Thyroid gland (tissue), 4 donors: ENCODE measurements around the gene USP3. TPM values are rescaled to one million over a fixed set of nuclear protein-coding genes. Genes with fewer than 3 reads are reported as not detected.
A peak's percentile ranks its signal among the peaks of the same experiment; 100 is the strongest.

Source experiments
- DNase-seq, 2 donors: peaks; one replicate each; pipeline ENCODE4 v3.0.0-alpha.2; 2019
- H3K27ac ChIP-seq, 3 donors: fragments of 200-600 bp; sonication (generic); 1 replicate in 2 of 3; 2 replicates in 1 of 3; pipeline ENCODE4 v1.5.1; 2016 to 2019; ENCODE audit warnings: mild to moderate bottlenecking in 1 of 3, moderate library complexity in 1 of 3
- H3K27me3 ChIP-seq: fragments of 200-600 bp; sonication (generic); one replicate; pipeline ENCODE4 v1.5.1; 2019
- H3K36me3 ChIP-seq, 2 donors: fragments of 200-600 bp; sonication (generic); one replicate each; pipeline ENCODE4 v1.5.1; 2016 to 2019
- H3K4me1 ChIP-seq, 2 donors: fragments of 200-600 bp; sonication (generic); one replicate each; pipeline ENCODE4 v1.5.1; 2017 to 2019
- H3K4me3 ChIP-seq, 3 donors: fragments of 200-600 bp; sonication (generic); replicated peaks in 1 of 3; 1 replicate in 2 of 3; 2 replicates in 1 of 3; pipeline ENCODE4 v1.5.1; 2016; ENCODE audit warnings: mild to moderate bottlenecking in 1 of 3
- H3K9me3 ChIP-seq: fragments of 200-600 bp; sonication (generic); one replicate; pipeline ENCODE4 v1.5.1; 2017
- POLR2A ChIP-seq, 2 donors: fragments of 450-650 bp; IDR thresholded peaks; one replicate each; pipeline ENCODE4 v1.6.1; 2017; ENCODE audit warnings: antibody characterized with exemption in 2 of 2, mild to moderate bottlenecking in 2 of 2, moderate library complexity in 1 of 2
- WGBS, 2 donors: methylation state at CpG; one replicate each; pipeline ENCODE4 v1.1.5; 2017; 5-methylcytosine and 5-hydroxymethylcytosine counted together
- intact Hi-C: fragments of 100-400 bp; cut with DNase I; formaldehyde crosslinking; loops from one replicate; pipeline ENCODE4 v1.15.1; 2023
- total RNA-seq, 4 donors: library from RNA; depleted of rRNA; stranded (reverse); fragments of >200 nt; gene quantifications; one replicate each; pipeline ENCODE4 v1.2.3, GENCODE V29; 2016
- TF ChIP-seq, protein P1 (sequence below), 6 experiments: fragments of 200-600 bp in 3 of 6; fragments of 450-650 bp in 3 of 6; sonication (generic) in 3 of 6; IDR thresholded peaks; one replicate each; pipeline ENCODE4 v1.5.1; 2016 to 2019; ENCODE audit warnings: antibody characterized with exemption in 6 of 6, mild to moderate bottlenecking in 2 of 6, inconsistent platforms in 1 of 6, moderate library complexity in 1 of 6

Gene USP3
- total RNA-seq, 4 donors from 2014 or later, result 42.9 to 82.2 (median 53.7) TPM

DNA sequence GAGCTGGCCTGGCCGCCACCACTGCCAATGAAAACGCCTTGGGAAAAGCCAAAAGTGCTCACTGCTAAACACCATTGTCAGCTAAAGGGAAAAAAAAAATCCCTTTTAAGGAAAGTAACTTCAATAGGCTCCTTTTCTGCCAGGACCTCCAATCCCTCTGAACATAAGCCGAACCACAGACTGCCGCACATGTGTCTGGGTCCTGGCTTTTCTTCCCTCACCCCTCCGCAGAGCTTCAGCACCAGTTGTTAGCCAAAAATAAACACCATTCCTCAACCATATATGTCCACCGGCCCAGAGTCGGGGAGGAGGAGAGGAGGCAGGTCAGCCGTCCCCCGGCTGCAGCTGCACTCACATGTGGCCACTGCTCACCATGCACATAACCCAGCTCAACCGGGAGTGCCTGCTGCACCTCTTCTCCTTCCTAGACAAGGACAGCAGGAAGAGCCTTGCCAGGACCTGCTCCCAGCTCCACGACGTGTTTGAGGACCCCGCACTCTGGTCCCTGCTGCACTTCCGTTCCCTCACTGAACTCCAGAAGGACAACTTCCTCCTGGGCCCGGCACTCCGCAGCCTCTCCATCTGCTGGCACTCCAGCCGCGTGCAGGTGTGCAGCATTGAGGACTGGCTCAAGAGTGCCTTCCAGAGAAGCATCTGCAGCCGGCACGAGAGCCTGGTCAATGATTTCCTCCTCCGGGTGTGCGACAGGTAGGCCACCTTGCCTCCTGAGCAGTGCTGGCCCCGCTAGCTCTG lies 92.8 kb downstream of the USP3 start, which contains the start of gene FBXL22:
TSS of gene FBXL22 (plus strand) at position 350 of the 753 bp plus-strand sequence. CDS start at position 356, 6 bp downstream.
- no peak for TF ChIP-seq POLR2A (IDR thresholded peaks at IDR 0.05)
- H3K4me3 ChIP-seq, result no peak within 1 kb of the TSS
- no peaks in the 10 kb centered on the region for H3K27me3 ChIP-seq
- no peaks in the 10 kb centered on the region for H3K9me3 ChIP-seq
- WGBS, 2 donors, result 54 to 55% methylated on average over 22 to 23 of the region's 23 CpGs
- H3K36me3 ChIP-seq, result no peaks in the 10 kb centered on the region
- intact Hi-C loops, result loop anchor here (5.0 kb wide), 1 partner anchor 95 kb away; the partner anchor contains the start of gene USP3
- H3K4me1 ChIP-seq, result peaks cover 32 to 61% of the 10 kb centered on the region in 2 donors
- peak within 1 kb of the TSS; percentile 32 to 83 (median 54) for H3K27ac ChIP-seq
- DNase-seq, result peak in 1 of 2 donors; percentile 41

DNA sequence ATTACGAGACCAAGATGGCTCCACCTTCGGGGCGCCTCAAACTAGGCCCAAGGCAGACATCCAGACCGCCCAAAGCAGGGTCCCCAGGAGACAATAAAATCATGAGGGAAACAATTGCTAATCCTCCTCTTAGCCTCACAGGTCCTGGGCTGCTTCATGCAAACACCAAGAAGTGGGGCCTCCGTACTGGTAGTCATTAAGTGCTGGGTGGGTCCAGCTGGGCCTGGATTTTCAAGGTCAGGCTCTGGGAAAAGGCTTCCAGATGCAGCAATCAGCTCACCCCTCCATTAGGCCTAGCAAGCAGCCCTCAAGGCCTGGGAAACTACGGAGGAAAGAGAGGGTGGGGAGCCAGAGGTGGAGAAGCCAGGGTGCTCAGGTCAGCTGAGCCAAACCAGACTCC lies 93.4 kb downstream of the USP3 start:
- no peak for DNase-seq
- intact Hi-C loops, result loop anchor here (5.0 kb wide), 1 partner anchor 96 kb away; the partner anchor contains the start of gene USP3
- no peak overlapping the region for H3K4me3 ChIP-seq
- peaks cover 32 to 61% of the 10 kb centered on the region in 2 donors for H3K4me1 ChIP-seq
- H3K36me3 ChIP-seq, result no peaks in the 10 kb centered on the region
- WGBS, 2 donors, result 87 to 88% methylated on average over 6 of the region's 6 CpGs
- TF ChIP-seq, protein P1, sequence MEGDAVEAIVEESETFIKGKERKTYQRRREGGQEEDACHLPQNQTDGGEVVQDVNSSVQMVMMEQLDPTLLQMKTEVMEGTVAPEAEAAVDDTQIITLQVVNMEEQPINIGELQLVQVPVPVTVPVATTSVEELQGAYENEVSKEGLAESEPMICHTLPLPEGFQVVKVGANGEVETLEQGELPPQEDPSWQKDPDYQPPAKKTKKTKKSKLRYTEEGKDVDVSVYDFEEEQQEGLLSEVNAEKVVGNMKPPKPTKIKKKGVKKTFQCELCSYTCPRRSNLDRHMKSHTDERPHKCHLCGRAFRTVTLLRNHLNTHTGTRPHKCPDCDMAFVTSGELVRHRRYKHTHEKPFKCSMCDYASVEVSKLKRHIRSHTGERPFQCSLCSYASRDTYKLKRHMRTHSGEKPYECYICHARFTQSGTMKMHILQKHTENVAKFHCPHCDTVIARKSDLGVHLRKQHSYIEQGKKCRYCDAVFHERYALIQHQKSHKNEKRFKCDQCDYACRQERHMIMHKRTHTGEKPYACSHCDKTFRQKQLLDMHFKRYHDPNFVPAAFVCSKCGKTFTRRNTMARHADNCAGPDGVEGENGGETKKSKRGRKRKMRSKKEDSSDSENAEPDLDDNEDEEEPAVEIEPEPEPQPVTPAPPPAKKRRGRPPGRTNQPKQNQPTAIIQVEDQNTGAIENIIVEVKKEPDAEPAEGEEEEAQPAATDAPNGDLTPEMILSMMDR (IDR thresholded peaks at IDR 0.05), result no peak
- TF ChIP-seq POLR2A (IDR thresholded peaks at IDR 0.05), result no peak
- no peaks in the 10 kb centered on the region for H3K27me3 ChIP-seq
- peak overlapping the region in 2 of 3 donors; percentile 54 to 83 for H3K27ac ChIP-seq
- no peaks in the 10 kb centered on the region for H3K9me3 ChIP-seq

DNA sequence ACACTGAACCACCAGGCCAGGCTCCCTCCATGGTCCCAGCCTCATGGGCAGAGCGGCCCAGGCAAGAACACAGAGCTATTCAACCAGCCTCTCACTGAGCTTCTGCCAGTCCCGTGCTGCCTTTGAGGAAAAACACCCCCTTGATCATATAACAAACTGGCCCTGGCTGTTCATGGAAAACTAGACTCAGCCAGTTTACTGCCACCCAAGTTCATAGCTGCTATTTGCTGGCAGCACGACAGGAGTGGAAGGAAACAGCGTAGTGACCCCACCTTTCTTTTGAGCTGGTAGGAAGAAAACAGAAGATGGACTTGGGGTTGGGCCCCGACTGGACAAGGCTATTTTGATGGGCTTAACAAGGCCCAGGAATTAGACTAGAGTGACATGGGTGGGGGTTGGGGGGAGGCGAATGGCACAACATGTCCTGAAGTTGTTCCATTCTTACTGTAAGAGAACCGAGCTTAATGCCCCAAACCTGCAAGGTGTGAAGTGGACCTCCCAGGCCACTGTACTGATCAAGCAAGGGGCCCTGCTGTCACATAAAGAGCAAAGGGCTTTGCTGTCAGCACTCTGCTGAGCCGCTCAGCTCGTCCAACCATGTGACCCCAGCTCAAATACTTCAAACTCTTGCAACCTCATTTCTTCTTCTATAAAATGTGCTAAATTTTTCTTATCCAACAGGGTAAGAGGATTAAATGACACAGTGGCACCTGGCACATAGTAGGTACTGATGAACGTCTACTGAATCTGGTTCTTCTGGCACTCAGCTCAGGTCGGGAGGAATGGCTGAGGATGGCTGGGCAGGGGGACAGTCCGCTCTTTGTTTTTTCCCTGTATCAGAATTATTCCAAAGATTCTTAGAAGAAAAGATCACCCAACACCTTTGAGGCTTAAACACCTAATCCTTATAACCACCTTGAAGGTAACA lies 94.3 kb downstream of the USP3 start:
- no peaks in the 10 kb centered on the region for H3K9me3 ChIP-seq

DNA sequence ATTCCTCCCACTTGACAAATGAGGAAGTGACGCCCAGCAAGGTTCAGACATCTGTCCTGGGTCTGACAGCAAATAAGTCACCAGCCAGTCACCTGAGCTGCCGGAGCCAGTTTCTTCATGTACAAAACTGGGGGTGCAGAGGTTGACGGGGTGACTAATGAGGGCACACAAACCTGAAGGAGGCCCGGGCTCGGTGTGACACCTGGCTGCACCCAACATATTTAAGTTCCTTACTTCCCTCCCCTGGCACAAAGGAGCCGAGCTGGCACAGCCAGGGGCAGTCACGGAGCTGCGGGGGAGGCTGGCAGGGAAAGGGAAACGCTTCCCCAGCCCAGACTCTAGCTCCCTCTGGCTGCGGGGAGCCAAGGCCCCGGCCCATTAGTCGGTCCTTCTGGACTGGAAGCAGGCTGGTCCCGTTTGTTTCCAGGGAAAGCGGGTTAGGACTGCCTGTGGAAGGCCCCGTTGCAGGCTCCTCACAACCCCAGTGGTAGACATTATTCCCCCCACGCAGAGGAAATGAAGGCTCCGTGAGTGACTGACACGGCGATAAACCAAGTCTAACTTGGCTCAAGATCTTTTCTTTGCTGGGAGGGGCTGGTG lies 95.1 kb downstream of the USP3 start:
- Histone ChIP-seq H3K4me1 (peaks cover 32 to 61% of the 10 kb centered on the region in 2 donors), H3K4me3 (peak overlapping the region in 1 of 3 donors; percentile 70), H3K27ac (peak overlapping the region; percentile 83 to 89 (median 84)), H3K36me3 (no peaks in the 10 kb centered on the region), H3K27me3 (no peaks in the 10 kb centered on the region), H3K9me3 (no peaks in the 10 kb centered on the region)
- peak in 1 of 2 donors; percentile 16 for TF ChIP-seq POLR2A (IDR thresholded peaks at IDR 0.05)
- TF ChIP-seq, protein P1 (IDR thresholded peaks at IDR 0.05), result peak in 5 of 6 experiments; percentile 19 to 75 (median 70)
- intact Hi-C loops, result loop anchor here (5.0 kb wide), 1 partner anchor 97 kb away; the partner anchor contains the start of gene USP3
- 42 to 59% methylated on average over 14 to 18 of the region's 19 CpGs for WGBS, 2 donors
- peak; percentile 80 to 88 for DNase-seq

More for the DNA sequence above, 94.3 kb downstream of the USP3 start:
- Histone ChIP-seq H3K4me1 (peaks cover 32 to 61% of the 10 kb centered on the region in 2 donors), H3K27ac (peak overlapping the region; percentile 83 to 89 (median 84)), H3K4me3 (peak overlapping the region in 1 of 3 donors; percentile 70), H3K27me3 (no peaks in the 10 kb centered on the region), H3K36me3 (no peaks in the 10 kb centered on the region)
- peak; percentile 66 to 76 for DNase-seq
- intact Hi-C loops, result loop anchor here (5.0 kb wide), 1 partner anchor 96 kb away; the partner anchor contains the start of gene USP3
- TF ChIP-seq, protein P1 (IDR thresholded peaks at IDR 0.05), result no peak
- no peak for TF ChIP-seq POLR2A (IDR thresholded peaks at IDR 0.05)
- WGBS, 2 donors, result 69 to 76% methylated on average over 12 of the region's 12 CpGs
